BE2C (cell line): ENCODE data around the gene ARSB.

Experiments used
- DNase-seq: peaks from one replicate; pipeline ENCODE4 v3.0.0-alpha.2; 2020
- H3K27me3 ChIP-seq: fragments of 250-450 bp; sonication (Bioruptor Pico); 2 replicates; pipeline ENCODE4 v1.5.1; 2020; ENCODE audit warnings: mild to moderate bottlenecking
- H3K36me3 ChIP-seq: fragments of 250-450 bp; sonication (Bioruptor Pico); 2 replicates; pipeline ENCODE4 v1.5.1; 2020; ENCODE audit warnings: mild to moderate bottlenecking
- H3K4me1 ChIP-seq: fragments of 250-450 bp; sonication (Bioruptor Pico); 2 replicates; pipeline ENCODE4 v1.5.1; 2020
- H3K4me3 ChIP-seq: 2 replicates; pipeline ENCODE4 v1.5.1; 2011; ENCODE audit warnings: low read depth, low read length
- H3K9me3 ChIP-seq: fragments of 250-450 bp; sonication (Bioruptor Pico); 2 replicates; pipeline ENCODE4 v1.5.1; 2020
- TF ChIP-seq, protein P1 (sequence below): IDR thresholded peaks from 2 replicates; pipeline ENCODE4 v1.5.1; 2012; ENCODE audit warnings: mild to moderate bottlenecking, low read depth, low read length

Gene ARSB

DNA sequence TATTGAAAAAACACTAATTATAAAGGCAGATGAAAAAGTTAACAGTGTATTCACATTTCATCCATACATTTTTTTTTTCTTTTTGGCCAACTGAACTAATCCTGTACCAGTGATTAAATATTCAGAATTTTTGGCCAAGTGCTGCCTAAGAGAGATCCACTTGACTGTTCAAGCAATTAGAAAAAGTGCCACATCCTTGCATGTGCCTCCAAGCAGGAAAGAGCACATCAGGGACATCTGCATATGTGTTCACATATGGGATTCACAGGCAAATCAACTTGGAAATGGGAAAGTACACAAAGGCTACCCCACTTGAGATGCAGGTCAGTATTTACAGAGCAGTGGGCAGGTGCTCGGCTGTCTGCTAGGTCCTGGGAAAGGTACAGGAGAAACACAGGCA is 173.2 kb downstream of the ARSB start:
- Histone ChIP-seq H3K27me3 (no peaks in the 10 kb centered on the region), H3K9me3 (no peaks in the 10 kb centered on the region), H3K4me3 (no peak overlapping the region), H3K4me1 (peaks cover 26% of the 10 kb centered on the region), H3K36me3 (no peaks in the 10 kb centered on the region)
- TF ChIP-seq, protein P1, sequence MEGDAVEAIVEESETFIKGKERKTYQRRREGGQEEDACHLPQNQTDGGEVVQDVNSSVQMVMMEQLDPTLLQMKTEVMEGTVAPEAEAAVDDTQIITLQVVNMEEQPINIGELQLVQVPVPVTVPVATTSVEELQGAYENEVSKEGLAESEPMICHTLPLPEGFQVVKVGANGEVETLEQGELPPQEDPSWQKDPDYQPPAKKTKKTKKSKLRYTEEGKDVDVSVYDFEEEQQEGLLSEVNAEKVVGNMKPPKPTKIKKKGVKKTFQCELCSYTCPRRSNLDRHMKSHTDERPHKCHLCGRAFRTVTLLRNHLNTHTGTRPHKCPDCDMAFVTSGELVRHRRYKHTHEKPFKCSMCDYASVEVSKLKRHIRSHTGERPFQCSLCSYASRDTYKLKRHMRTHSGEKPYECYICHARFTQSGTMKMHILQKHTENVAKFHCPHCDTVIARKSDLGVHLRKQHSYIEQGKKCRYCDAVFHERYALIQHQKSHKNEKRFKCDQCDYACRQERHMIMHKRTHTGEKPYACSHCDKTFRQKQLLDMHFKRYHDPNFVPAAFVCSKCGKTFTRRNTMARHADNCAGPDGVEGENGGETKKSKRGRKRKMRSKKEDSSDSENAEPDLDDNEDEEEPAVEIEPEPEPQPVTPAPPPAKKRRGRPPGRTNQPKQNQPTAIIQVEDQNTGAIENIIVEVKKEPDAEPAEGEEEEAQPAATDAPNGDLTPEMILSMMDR = no peak
- DNase-seq = no peak

DNA sequence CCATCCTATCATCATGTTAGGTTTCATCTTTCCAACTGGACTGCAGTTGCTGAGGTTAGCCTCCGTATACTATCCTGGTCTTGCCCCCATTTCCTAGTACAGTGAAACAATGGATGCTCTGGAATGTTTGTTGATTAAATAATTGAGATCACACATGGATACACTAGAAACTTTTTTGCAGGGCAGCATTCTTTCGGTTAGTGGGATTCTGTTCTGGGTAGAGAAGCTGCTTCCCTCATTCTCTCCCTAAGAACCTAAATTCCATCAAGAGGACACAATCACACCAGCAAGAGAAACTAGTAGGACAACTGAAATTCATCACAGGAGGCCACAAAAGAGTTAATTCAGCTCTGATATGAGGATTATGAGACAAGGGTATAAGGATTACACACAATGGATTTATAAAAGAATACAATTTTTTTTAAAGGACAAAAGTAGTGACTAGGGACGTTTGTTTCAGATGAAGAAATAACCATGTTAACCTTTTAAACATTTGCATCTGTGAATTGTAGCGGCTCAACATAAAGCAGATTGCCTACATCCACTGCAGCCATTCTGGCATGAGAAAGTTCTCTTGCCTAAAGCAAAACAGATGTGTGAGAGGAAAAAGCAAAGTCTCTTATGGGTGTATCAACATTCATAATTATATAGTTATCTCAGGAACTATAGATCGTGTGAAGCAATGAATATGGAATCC is 173.8 kb downstream of the ARSB start:
- TF ChIP-seq, protein P1 = no peak
- Histone ChIP-seq H3K4me3 (no peak overlapping the region), H3K9me3 (no peaks in the 10 kb centered on the region), H3K27me3 (no peaks in the 10 kb centered on the region), H3K4me1 (peaks cover 27% of the 10 kb centered on the region), H3K36me3 (no peaks in the 10 kb centered on the region)
- DNase-seq = no peak

DNA sequence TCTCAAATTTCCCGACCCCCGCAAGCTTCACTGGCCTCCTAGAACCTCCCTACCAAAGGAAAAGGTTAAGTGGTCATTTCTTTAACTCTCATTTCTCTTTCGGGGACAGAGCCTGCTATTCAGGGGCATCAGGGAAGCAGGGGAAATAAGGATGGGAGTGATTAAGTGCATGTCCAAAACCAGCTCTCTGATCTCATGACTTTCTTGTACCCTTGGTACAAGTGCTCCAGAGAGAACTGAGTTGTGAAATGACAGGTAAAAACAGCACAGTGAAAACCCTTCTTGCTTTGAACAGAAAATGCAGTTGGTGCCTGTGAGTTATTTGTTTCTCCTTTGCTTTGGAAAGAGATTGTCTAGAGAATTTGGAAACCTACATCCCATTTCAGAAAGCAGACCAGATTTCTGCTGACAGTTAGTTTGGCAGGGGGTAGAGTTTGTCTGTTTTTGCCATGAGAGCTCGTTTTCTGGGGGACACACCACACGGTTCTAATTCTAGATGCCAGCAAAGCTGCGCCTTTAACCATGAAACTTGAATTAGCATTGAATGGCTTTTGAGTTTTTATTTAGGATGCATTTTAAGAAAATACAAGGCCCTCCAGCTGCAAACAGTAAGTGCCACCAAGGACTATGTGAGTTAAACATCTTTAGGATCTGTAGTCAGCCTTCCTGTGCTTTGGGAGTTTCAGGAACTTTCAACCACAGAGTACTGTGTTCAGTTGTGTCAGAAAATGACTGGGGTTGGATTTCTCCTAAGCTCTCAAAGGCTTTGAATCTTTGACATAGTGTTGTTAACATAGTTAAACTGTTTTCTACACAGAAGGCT is 174.8 kb downstream of the ARSB start:
- TF ChIP-seq, protein P1 = no peak
- H3K9me3 ChIP-seq = no peaks in the 10 kb centered on the region
- H3K27me3 ChIP-seq = no peaks in the 10 kb centered on the region
- peaks cover 37% of the 10 kb centered on the region for H3K4me1 ChIP-seq
- no peak overlapping the region for H3K4me3 ChIP-seq
- DNase-seq = no peak
- no peaks in the 10 kb centered on the region for H3K36me3 ChIP-seq

DNA sequence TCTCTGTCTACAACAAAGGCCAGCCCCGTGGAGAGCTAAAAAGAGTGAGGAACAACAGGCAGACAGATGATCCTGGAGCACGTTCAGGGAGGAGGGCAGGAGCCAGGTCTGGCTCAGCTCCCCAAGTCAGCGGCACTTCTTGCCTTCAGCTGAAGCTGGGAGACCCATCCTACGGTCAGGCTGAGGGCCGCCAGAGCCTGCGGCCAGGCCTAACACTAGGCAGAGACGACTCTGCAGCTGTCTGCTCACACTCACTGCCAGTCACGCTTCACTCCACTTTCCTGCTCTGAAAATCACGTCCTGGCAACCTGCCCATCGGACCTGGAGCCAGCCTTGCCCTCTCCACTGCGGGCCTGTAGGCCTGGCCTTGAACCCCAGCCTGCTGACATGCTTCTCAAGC is 175.7 kb downstream of the ARSB start:
- Histone ChIP-seq H3K4me1 (peaks cover 41% of the 10 kb centered on the region), H3K4me3 (no peak overlapping the region), H3K27me3 (no peaks in the 10 kb centered on the region), H3K9me3 (no peaks in the 10 kb centered on the region), H3K36me3 (no peaks in the 10 kb centered on the region)
- DNase-seq = peak; percentile 96
- TF ChIP-seq, protein P1 = 0 out of 2 replicates have a peak, but pooled peaks have one; percentile 9

DNA sequence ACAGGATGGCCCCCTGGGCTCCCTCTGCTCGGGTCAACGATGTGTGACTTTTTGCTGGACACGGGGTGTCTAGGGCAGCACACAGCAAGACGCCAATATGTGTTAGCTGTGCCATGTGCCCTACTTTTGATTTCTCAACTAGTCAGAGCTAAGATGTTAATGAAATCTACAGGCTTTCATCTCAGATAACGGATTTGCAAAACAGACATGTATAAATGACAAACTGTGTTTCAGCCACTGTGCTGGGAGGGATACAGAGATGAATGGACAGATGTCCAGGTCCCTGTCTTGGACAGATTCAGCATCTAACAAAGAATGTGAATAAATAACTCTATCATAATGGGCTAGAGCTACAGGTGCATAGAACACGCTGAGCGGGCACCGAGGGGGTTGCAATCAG is 176.3 kb downstream of the ARSB start:
- DNase-seq = no peak
- TF ChIP-seq, protein P1 = no peak
- no peaks in the 10 kb centered on the region for H3K36me3 ChIP-seq
- peaks cover 41% of the 10 kb centered on the region for H3K4me1 ChIP-seq
- H3K9me3 ChIP-seq = no peaks in the 10 kb centered on the region
- no peak overlapping the region for H3K4me3 ChIP-seq
- no peaks in the 10 kb centered on the region for H3K27me3 ChIP-seq

DNA sequence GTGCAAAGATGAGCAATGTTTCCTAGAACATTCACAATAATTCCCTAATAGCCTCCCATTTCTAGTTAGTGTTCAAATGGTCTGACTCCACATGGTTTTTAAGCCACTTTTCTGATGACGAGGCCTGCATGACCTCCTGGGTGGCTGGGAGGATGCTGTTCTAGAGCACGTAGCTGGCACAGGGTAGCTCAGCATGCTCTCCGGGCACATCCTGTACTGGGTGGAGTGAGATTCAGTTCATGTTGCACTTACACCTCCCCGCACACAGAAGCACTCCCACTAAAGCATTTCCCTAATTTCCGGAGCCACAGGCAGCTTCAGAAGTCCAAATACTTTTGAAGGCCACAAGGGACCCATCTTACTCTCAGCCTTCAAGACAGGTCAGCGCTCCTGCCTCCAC is 176.7 kb downstream of the ARSB start:
- Histone ChIP-seq H3K4me1 (peaks cover 44% of the 10 kb centered on the region), H3K4me3 (no peak overlapping the region), H3K36me3 (no peaks in the 10 kb centered on the region), H3K9me3 (no peaks in the 10 kb centered on the region), H3K27me3 (no peaks in the 10 kb centered on the region)
- DNase-seq = no peak
- TF ChIP-seq, protein P1 = no peak
